ENCODE results near the gene FAM234B.

- TF ChIP-seq EZH2 (IDR thresholded peaks at IDR 0.05; ENCODE audit: low read depth) (no peak), CTCF (conservative IDR thresholded peaks at IDR 0.05) (no peak)
Observed at GRCh38 chr12:13075118-13075480, 30.9 kb downstream of the FAM234B start.
